KBM-7 (cell line): ENCODE results near the gene CR2.
A peak's percentile ranks its signal among the peaks of the same experiment; 100 is the strongest.
"Not testable (repeated sequence)": the region's sequence is repeated elsewhere in the genome, so short reads cannot be mapped to it uniquely, and the experiment has no call there.

Experiments used
- DNase-seq: peaks from one replicate; pipeline ENCODE4 v3.0.0-alpha.2; 2015
- in situ Hi-C: fragments of 300-500 bp; cut with MboI; formaldehyde crosslinking; loops from 2 replicates; pipeline ENCODE4 v1.14.3; 2020; ENCODE audit warnings: low sequenced_read_pairs, low pct_unique_long_range_greater_than_20kb, mixed read lengths

CR2 gene

DNA sequence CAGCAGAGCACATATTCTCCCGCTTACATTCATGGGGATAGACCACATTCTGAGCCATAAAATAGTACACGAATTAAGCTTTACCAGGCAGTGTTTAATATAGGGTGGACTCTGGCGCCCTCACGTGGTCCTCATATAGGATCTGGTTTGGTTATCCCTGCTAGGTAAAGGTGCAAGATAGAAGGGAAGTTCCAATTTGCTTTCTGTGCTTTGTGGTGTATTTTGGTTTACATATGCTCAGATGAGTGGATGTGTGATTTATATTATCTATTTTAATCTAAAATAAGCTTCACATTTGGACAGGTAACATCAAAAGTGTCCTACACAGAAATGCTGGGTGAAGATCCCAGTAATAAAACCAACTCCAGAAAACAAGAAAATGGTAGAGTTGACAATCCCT lies 45.4 kb downstream of the CR2 start:
- in situ Hi-C loops, result no loop called here
- peak; percentile 64 for DNase-seq

DNA sequence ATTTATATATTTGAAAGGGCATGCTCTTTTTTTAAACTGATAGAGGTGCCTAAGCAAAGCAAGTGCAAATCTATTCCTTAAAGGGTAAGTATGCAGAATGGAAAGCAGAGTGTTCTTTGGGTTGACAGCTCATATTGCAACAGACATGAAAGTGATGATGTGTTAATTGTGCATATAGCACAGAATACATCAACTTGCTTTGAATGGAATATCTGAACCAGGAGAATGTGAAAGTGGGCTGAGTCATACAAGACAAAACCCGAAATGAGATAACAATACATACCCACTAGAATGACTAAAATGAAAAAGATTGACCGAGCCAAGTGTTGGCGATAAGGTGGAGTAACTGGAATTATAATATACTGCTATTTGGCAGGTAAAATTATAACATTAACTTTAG lies 46.2 kb downstream of the CR2 start:
- in situ Hi-C loops, result no loop called here
- DNase-seq, result no peak

DNA sequence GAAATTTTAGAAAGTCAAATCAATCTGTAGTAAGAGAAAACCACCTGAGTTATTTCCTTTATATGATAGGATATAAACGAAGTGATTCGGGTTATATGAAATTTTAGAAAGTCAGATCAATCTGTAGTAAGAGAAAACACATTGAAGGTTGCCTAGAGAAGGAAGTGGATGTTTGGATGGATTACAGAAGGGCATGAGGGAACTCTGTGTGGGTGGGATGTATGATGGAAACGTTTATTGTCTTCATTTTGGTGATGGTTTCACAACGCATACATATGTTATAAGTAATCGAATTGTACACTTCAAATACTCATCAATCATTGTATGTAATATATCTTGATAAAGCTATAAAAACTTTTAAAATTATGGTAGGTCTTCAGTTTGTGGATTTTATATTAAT lies 46.9 kb downstream of the CR2 start:
- DNase-seq, result no peak
- in situ Hi-C loops, result no loop called here

DNA sequence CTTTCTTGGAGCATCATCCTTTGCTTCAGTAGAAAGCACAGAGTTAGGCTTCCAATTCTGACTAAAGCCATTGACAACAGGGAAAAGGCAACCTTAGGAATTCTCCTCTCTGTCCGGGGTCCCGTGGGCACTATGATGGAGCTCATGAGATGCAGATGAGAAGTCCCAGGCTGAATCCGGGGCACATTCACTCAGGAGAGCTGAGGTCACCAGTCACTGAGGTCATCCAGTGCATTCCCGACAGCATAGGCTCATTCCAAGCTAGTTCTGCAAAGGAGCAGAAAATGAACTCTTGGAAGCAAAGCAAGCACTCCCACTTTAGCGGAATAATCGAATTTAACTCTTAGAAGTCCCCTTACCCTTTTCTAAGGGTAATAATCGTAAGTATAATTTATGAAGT lies 48.6 kb downstream of the CR2 start:
- DNase-seq, result no peak
- in situ Hi-C loops, result no loop called here

DNA sequence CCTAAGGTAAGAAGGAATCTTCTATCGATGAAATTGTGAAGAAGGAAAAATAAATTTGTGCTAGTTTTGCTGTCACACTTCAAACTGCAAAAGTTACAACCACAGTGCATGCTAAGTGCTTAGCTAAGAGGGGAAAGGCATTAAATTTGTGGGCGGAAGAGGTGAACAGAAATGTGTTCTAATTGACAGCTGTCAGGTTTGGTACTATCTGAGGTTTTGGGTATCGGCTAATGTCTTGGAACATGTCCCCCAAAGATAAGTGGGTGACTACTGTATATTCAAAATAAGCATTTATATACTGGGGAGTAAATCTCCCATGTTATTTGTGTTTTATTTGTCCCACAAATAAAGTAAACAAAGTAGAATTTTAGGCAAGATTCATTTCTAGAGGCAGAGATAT lies 49.8 kb downstream of the CR2 start:
- DNase-seq, result no peak
- in situ Hi-C loops, result no loop called here

DNA sequence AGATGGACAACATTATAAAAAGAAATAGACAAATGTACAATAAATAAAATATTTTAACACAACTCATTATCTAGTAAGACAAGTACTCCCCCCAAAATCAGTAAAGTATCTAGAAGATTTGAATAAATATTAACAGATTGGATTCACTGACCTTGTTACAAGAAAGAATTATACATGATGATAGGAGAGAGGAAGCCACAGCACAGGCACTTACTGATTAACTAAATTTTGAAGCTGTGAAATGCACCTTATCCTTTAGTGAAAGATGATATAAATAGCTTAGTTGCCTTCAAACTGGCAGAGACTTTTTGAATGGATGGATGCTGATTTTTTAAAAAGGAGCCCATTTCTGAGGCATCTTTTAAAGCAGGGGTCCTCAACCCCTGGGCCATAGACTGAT lies 50.3 kb downstream of the CR2 start:
- DNase-seq, result no peak
- in situ Hi-C loops, result no loop called here

DNA sequence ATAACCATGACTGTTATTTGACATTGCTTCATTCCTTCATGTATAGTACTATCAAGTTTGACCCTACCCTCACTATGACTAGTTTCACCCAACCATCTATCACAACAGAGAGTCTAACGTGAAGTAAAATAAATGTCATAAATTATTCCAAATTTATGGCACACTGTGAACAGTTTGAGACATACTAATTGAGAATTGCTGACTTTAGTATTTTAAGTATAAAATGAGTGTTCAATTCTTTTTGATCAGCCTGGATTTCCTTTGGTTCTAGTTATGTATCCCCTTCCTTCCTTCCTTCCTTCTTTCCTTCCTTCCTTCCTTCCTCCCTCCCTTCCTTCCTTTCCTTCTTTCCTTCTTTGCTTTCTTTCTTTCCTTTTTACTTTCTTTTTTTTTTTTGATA lies 56.3 kb downstream of the CR2 start:
- DNase-seq, result no peak
- in situ Hi-C loops, result no loop called here

DNA sequence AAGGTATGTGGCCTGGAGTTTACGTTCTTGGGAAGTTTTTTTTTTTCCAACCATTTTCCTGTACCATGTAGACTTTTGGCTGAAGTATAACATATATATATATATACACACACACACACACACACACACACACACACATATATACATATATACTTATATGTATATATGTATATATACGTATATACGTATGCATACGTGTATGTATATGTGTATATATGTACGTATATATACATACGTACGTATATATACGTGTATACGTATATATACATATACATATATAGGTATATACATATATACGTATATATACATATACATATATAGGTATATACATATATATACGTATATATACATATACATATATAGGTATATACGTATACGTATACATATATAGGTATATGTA lies 60.8 kb downstream of the CR2 start:
- in situ Hi-C loops, result no loop called here
- DNase-seq, result no peak

DNA sequence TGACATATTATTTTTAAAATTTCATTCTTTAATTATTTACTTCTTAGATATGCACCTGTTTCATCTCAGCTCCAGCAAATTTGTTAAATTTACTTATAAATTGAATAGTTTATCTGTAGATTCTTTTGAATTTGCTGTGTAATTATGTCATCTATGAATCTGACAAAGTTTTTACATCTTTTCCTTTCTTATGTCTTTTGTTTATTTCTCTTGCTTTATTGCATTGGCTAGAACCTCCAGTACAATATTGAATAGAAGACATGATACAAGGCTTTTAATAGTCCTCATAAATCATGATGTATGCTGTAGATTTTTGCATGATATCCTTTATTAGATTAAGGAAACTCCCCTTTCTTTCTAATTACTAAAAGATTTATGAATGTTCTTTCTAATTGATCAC lies 62.6 kb downstream of the CR2 start:
- in situ Hi-C loops, result no loop called here
- DNase-seq, result no peak

DNA sequence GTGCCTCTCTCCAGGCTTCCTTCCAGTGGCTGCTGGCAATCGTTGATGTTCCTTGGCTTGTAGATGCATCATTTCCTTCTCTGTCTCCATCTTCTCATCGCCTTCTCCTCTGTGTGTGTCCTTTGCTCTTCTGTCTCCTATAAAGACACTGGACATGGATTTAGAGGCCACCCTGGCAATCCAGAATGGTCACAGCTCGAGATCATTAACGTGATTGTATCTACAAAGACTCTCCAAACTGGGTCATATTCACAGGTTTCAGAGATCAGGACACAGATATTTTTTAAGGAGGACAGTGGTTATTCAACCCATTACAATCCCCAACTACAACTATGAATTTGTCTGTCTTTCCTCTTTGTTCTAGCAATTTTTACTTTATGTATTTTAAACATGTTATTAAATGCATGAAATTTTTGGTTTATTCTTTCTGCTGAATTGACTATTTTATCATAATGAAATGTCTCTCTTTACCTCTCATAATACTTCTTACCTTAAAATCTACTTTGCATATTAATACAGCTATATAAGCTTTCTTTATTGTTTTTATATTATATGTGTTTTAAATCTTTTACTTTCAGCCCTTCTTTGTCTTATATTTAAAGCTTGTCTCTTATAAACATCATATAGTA lies 64.6 kb downstream of the CR2 start:
- no peak for DNase-seq
- in situ Hi-C loops, result no loop called here

DNA sequence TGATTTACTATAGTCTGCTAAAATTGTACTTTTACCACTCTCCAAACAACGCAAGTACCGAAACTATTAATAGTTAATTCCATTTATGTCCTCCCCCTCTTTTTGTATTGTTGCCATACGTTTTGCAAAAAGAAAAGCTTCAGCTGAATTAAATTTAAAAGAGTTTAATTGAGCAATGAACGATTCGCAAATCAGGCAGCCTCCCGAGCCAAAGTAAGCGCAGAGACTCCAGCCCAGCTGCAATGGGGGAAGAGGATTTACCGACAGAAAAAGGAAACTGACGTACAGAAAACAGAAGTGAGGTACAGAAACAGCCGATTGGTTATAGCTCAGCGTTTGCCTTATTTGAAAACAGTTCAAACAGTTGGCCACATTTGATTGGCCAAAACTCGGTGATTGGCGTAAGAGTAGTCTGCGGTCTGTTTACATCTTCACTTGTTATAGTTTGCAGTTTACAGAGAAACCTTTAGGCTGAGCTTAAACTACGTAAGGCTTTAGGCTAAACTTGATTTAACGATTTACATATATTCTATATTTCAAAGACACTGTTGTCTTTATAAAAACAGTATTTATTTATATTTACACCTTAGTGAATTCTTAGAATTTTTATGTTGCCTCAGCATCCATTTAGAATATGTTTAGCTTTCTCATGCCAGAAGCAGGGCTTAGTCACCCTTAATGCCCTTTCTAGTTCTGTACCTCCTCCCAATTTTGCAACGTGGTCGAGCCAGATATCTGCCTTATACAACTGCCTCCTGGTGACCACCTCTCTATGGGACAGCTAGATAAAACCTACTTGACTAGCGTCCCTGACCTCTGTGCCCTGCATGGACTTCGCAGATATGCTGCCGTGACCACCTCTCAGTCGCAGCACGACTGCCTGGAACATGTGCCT lies 65.6 kb downstream of the CR2 start:
- DNase-seq, result no peak
- in situ Hi-C loops, result no loop called here

DNA sequence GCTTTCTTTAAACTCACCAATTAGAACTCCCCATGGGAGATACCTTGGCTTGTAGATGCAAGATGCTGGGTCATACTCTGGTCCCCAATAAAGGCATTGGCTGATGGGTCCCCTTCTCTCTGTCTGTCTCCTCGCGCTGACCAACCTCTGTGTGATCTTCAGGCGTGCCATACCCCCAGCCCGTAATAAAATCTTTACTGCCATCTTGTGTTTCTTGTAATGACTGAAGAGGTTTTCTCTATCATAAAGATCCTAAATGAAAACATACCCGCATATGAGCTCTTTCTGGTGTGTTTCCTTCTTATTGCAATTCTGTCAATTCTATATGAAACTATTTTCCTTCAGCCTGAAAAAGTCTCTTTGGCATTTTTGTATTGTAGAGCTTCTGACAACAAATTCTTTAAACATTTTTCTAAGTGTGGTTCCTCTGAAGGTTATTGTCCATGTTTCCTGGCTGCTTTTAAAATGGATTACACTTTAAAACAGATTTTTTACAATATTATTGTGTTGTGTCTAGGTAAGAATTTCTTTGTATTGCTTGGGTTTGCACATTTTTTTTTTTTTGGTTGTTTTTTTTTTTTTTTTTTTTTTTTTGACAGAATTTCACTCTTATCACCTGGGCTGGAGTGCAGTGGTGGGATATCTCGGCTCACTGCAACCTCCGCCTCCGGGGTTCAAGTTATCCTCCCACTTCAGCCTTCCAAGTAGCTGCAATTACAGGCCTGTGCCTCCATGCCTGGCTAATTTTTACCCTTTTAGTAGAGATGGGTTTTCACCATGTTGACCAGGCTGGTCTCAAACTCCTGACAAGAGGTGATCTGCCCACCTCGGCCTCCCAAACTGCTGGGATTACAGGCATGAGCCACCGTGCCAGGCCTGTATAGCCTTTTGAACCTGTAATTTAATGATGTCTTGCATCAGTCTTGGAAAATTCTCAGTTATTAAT lies 66.5 kb downstream of the CR2 start:
- in situ Hi-C loops, DNase-seq: not testable (repeated sequence)

DNA sequence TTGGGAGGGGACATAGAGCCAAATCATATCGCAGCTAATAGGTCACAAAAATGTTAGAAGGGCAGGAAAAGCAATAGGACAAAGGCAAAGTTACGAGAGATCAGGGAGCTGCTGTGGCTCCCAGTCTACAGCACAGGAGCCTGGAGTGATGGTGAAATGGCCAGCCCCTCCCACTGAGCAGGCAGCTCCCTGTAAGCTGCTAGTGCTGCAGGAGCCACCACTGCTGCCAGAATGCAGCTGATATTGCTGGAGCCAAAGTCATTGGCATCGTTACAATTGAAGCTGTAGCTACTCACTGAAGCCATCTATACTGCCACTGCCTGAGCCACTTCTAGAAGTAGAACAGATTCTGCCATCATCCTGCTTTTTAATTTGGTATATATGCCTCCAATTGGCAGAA lies 71.1 kb downstream of the CR2 start:
- in situ Hi-C loops, DNase-seq: not testable (repeated sequence)

DNA sequence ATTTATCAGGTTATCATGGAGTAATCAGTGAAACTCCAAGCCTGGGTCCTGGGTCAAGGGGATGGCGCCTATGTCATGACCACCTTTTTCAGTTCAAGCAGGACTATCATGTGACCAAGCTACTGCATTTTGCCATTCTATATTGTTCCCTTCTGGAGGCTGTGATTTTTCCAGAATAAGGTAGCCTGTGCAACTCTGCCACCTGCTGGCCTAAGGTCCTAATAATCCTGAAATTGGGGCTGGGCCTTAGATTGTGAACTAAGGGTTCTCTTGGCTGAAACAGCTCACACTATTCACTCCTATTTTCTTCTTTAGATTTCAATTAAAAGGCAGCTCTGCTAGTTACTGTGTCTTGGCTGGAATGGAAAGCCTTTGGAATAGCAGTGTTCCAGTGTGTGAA lies 74.3 kb downstream of the CR2 start:
- in situ Hi-C loops, result not testable (repeated sequence)

DNA sequence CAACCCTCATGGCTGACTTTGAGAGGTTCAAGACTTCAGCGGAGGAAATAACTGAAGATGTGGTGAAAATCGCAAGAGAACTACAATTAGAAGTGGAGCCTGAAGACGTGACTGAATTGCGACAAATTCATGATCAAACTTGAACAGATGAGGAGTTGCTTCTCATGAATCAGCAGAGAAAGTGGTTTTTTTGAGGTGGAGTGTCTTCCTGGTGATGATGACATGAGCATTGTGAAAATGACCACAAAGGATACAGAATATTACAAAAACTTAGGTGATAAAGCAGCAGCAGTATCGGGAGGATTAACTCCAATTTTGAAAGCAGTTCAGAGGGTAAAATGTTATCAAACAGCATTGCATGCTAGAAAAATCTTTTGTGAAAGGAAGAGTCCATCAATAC lies 82.1 kb downstream of the CR2 start:
- in situ Hi-C loops, DNase-seq: not testable (repeated sequence)

More for the DNA sequence above, 74.3 kb downstream of the CR2 start:
- DNase-seq, result not testable (repeated sequence)
